Osteoblast (primary cell): ENCODE measurements around the gene PHF11. TPM values are rescaled to one million over a fixed set of nuclear protein-coding genes. Genes with fewer than 3 reads are reported as not detected.

Experiments
- DNase-seq: peaks from one replicate; pipeline ENCODE4 v3.0.0; 2011; ENCODE audit warnings: low spot score, mixed read lengths; ENCODE audit not compliant: insufficient read length; ENCODE audit errors: missing footprints
- H2AFZ ChIP-seq: 2 replicates; pipeline ENCODE4 v1.6.0; 2011; ENCODE audit warnings: mild to moderate bottlenecking, low read length
- H3K27ac ChIP-seq: 2 replicates; pipeline ENCODE4 v1.5.1; 2011; ENCODE audit warnings: mild to moderate bottlenecking, low read depth, low read length, moderate library complexity
- H3K27me3 ChIP-seq: 2 replicates; pipeline ENCODE4 v1.6.0; 2012; ENCODE audit warnings: mild to moderate bottlenecking, control low read depth, inconsistent platforms, low read length, moderate library complexity; ENCODE audit not compliant: insufficient read depth
- H3K36me3 ChIP-seq: 2 replicates; pipeline ENCODE4 v1.5.1; 2011; ENCODE audit warnings: mild to moderate bottlenecking, low read length, control low read depth, moderate library complexity; ENCODE audit not compliant: insufficient read depth
- H3K4me1 ChIP-seq: 2 replicates; pipeline ENCODE4 v1.5.1; 2011; ENCODE audit warnings: mild to moderate bottlenecking, low read length, control low read depth, moderate library complexity; ENCODE audit not compliant: insufficient read depth
- H3K4me2 ChIP-seq: 2 replicates; pipeline ENCODE4 v1.6.0; 2011; ENCODE audit warnings: mild to moderate bottlenecking, low read length; ENCODE audit not compliant: insufficient read depth
- H3K4me3 ChIP-seq: fragments of 200-600 bp; sonication (generic); 3 replicates; pipeline ENCODE4 v1.5.1; 2012; ENCODE audit warnings: mild to moderate bottlenecking, low read length, inconsistent platforms; ENCODE audit not compliant: insufficient read depth
- H3K79me2 ChIP-seq: 2 replicates; pipeline ENCODE4 v1.6.0; 2012; ENCODE audit warnings: mild to moderate bottlenecking, low read length, control low read depth, inconsistent platforms; ENCODE audit not compliant: insufficient read depth
- H3K9me3 ChIP-seq: 2 replicates; pipeline ENCODE4 v1.5.1; 2011; ENCODE audit warnings: low read depth, low read length, control low read depth
- H4K20me1 ChIP-seq: 2 replicates; pipeline ENCODE4 v1.6.0; 2012; ENCODE audit warnings: mild to moderate bottlenecking, low read length, control low read depth; ENCODE audit not compliant: insufficient read depth
- CTCF ChIP-seq: IDR thresholded peaks from 2 replicates; pipeline ENCODE4 v1.5.1; 2011; ENCODE audit warnings: mild to moderate bottlenecking, low read depth, low read length, moderate library complexity; ENCODE audit errors: extremely low read depth
- total RNA-seq: library from RNA; depleted of rRNA; stranded (reverse); fragments of >200 nt; gene quantifications from 2 replicates; pipeline ENCODE4 v1.2.3, GENCODE V29; 2012

PHF11 gene
- total RNA-seq, 1 donor: 29.7 TPM

GRCh38 chr13:49532593-49532992 is 36.8 kb downstream of the PHF11 start:
- H3K4me3 ChIP-seq: no peak overlapping the region
- no peak overlapping the region for H3K27ac ChIP-seq
- H4K20me1 ChIP-seq: no peaks in the 10 kb centered on the region
- H3K4me2 ChIP-seq: no peak overlapping the region
- no peak overlapping the region for H2AFZ ChIP-seq
- no peak for DNase-seq
- peaks cover 4% of the 10 kb centered on the region for H3K36me3 ChIP-seq
- H3K79me2 ChIP-seq: no peaks in the 10 kb centered on the region
- no peaks in the 10 kb centered on the region for H3K9me3 ChIP-seq
- no peak for TF ChIP-seq CTCF
- H3K27me3 ChIP-seq: no peaks in the 10 kb centered on the region
- no peaks in the 10 kb centered on the region for H3K4me1 ChIP-seq

GRCh38 chr13:49533011-49533410 is 37.3 kb downstream of the PHF11 start:
- peaks cover 4% of the 10 kb centered on the region for H3K36me3 ChIP-seq
- no peaks in the 10 kb centered on the region for H3K4me1 ChIP-seq
- no peaks in the 10 kb centered on the region for H3K9me3 ChIP-seq
- no peaks in the 10 kb centered on the region for H3K79me2 ChIP-seq
- no peak for TF ChIP-seq CTCF
- no peak for DNase-seq
- H3K4me3 ChIP-seq: no peak overlapping the region
- no peak overlapping the region for H3K27ac ChIP-seq
- no peak overlapping the region for H2AFZ ChIP-seq
- H4K20me1 ChIP-seq: no peaks in the 10 kb centered on the region
- H3K4me2 ChIP-seq: no peak overlapping the region
- no peaks in the 10 kb centered on the region for H3K27me3 ChIP-seq

- no peaks in the 10 kb centered on the region for H3K79me2 ChIP-seq
- no peaks in the 10 kb centered on the region for H3K9me3 ChIP-seq
- no peak overlapping the region for H3K4me3 ChIP-seq
- no peaks in the 10 kb centered on the region for H3K4me1 ChIP-seq
- peaks cover 4% of the 10 kb centered on the region for H3K36me3 ChIP-seq
- TF ChIP-seq CTCF: no peak
- H2AFZ ChIP-seq: no peak overlapping the region
- H3K27me3 ChIP-seq: no peaks in the 10 kb centered on the region
- no peak overlapping the region for H3K4me2 ChIP-seq
- DNase-seq: no peak
- no peaks in the 10 kb centered on the region for H4K20me1 ChIP-seq
- H3K27ac ChIP-seq: no peak overlapping the region
Observed at GRCh38 chr13:49533591-49534269, 38.0 kb downstream of the PHF11 start.

- H3K4me2 ChIP-seq: no peak overlapping the region
- H2AFZ ChIP-seq: no peak overlapping the region
- H3K36me3 ChIP-seq: peaks cover 13% of the 10 kb centered on the region
- H3K27ac ChIP-seq: no peak overlapping the region
- DNase-seq: no peak
- H4K20me1 ChIP-seq: no peaks in the 10 kb centered on the region
- no peaks in the 10 kb centered on the region for H3K9me3 ChIP-seq
- H3K27me3 ChIP-seq: no peaks in the 10 kb centered on the region
- no peaks in the 10 kb centered on the region for H3K4me1 ChIP-seq
- no peaks in the 10 kb centered on the region for H3K79me2 ChIP-seq
- TF ChIP-seq CTCF: no peak
- H3K4me3 ChIP-seq: no peak overlapping the region
Observed at GRCh38 chr13:49536144-49536873, 40.6 kb downstream of the PHF11 start.
